IPS-18a (cell line): ENCODE results near the gene FOXI1.

ENCODE experiments used
- H3K27ac ChIP-seq: one replicate; pipeline ENCODE4 v1.5.1; 2013; ENCODE audit warnings: low read length
- H3K27me3 ChIP-seq: one replicate; pipeline ENCODE4 v1.6.1; 2013; ENCODE audit warnings: mild to moderate bottlenecking, low read length; ENCODE audit not compliant: control insufficient read depth, insufficient read depth
- H3K36me3 ChIP-seq: one replicate; pipeline ENCODE4 v1.6.1; 2013; ENCODE audit warnings: low read depth, low read length; ENCODE audit not compliant: control insufficient read depth
- H3K4me1 ChIP-seq: one replicate; pipeline ENCODE4 v1.6.1; 2013; ENCODE audit warnings: low read depth, low read length; ENCODE audit not compliant: control insufficient read depth
- H3K4me3 ChIP-seq: one replicate; pipeline ENCODE4 v1.5.1; 2013; ENCODE audit warnings: low read length
- H3K9ac ChIP-seq: one replicate; pipeline ENCODE4 v1.6.1; 2013; ENCODE audit warnings: mild to moderate bottlenecking, low read length, moderate library complexity
- H3K9me3 ChIP-seq: one replicate; pipeline ENCODE4 v1.6.1; 2013; ENCODE audit warnings: low read depth, low read length; ENCODE audit not compliant: control insufficient read depth

The FOXI1 gene

GRCh38 chr5:170097934-170098333, 7.8 kb upstream of the FOXI1 start:
- H3K27ac ChIP-seq = no peak overlapping the region
- no peak overlapping the region for H3K4me3 ChIP-seq
- no peaks in the 10 kb centered on the region for H3K9me3 ChIP-seq
- no peaks in the 10 kb centered on the region for H3K27me3 ChIP-seq
- no peak overlapping the region for H3K9ac ChIP-seq
- no peaks in the 10 kb centered on the region for H3K36me3 ChIP-seq
- H3K4me1 ChIP-seq = no peaks in the 10 kb centered on the region

DNA sequence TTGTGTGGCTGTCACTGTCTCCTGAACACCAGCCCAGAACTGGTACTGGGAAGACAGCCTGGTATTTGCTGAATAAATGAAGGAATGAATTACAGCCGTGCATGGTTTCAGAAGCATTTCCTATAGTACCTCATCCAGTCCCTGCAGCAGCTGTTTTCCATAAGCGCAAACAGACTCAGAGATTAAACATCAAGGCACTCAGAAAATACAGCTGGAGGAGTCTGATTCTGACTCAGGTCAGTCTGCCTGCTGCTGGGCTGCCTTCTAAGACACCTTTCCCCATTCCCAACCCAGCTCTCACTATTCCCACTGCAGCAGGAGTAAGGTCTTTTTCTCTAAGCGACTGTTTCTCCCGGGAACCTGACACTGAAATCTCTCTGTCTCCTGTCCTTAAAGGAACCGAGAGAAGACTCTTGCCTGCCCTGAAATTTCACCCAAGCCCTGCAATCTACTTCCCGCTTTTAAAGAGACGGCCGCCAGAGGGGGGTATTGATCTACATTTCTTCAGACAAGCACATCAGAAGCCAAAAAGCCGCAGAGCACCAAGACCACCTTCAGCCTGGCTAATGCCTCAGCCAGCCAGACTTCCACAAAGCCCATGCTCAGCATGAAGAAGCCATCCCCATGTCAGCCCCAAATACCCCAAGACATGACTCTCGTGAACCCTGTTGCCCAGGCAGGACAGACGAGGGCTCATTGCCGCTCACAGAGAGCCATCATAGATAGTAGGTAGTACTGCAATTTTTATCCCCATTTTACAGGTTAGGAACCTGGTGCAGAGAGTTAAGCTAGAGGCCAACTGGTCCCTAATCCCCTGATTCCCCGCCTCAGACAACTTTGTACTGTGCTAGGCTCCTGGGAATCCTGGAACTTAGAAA, 5.4 kb upstream of the FOXI1 start:
- Histone ChIP-seq H3K4me1 (no peaks in the 10 kb centered on the region), H3K27me3 (no peaks in the 10 kb centered on the region), H3K9ac (no peak overlapping the region), H3K4me3 (no peak overlapping the region), H3K27ac (no peak overlapping the region), H3K36me3 (no peaks in the 10 kb centered on the region), H3K9me3 (no peaks in the 10 kb centered on the region)

DNA sequence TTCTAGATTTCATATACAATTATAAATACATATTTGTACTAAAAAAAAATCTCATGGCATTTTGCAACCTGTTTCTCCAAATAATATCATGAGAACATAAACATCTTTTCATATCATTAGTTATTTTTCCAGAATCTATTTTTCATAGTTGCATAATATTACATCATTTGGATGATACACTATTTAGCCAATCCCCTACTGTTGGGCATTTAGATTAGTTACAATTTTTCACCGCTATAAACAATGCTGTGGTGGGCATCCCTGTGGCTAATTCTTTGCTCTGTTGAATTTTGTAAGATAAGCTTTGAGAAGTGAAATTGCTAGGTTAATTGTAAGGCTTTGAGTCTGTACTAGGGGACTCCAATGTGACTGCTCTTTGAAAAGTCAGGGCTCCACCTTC, 2.2 kb upstream of the FOXI1 start:
- H3K27ac ChIP-seq = no peak overlapping the region
- no peak overlapping the region for H3K4me3 ChIP-seq
- no peaks in the 10 kb centered on the region for H3K9me3 ChIP-seq
- no peaks in the 10 kb centered on the region for H3K36me3 ChIP-seq
- no peaks in the 10 kb centered on the region for H3K4me1 ChIP-seq
- no peak overlapping the region for H3K9ac ChIP-seq
- peaks cover 21% of the 10 kb centered on the region for H3K27me3 ChIP-seq

DNA sequence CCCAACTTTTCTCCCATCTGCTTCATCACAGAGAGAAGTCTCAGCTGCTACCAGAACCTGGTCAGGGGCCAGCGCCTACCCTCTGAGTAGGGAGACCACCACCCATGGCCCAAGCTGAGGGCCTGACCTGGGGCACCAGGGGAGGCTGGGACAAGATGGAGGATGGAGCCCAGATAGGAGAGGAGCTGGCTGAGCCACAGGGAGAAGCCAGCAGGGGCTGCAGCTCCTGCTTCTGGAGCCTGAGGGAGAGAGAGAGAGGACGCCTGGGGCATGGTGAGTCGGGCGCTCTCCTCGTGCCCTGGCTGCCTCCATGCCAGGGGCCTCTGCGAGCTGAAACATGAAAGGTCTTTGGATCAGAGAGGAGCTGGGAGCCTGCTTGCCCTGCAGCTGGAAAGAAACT, 1.4 kb upstream of the FOXI1 start:
- H3K4me3 ChIP-seq = no peak overlapping the region
- no peaks in the 10 kb centered on the region for H3K4me1 ChIP-seq
- no peaks in the 10 kb centered on the region for H3K36me3 ChIP-seq
- H3K9me3 ChIP-seq = no peaks in the 10 kb centered on the region
- no peak overlapping the region for H3K27ac ChIP-seq
- peaks cover 30% of the 10 kb centered on the region for H3K27me3 ChIP-seq
- no peak overlapping the region for H3K9ac ChIP-seq

- Histone ChIP-seq H3K9ac (no peak overlapping the region), H3K4me1 (peaks cover 1% of the 10 kb centered on the region), H3K27me3 (peaks cover 31% of the 10 kb centered on the region), H3K9me3 (no peaks in the 10 kb centered on the region), H3K4me3 (no peak overlapping the region), H3K27ac (no peak overlapping the region), H3K36me3 (no peaks in the 10 kb centered on the region)
These were observed 987 bp upstream of the FOXI1 start for GRCh38 chr5:170104710-170105109.

GRCh38 chr5:170107674-170108073, 2.0 kb downstream of the FOXI1 start:
- Histone ChIP-seq H3K4me3 (no peak overlapping the region), H3K36me3 (no peaks in the 10 kb centered on the region), H3K4me1 (peaks cover 10% of the 10 kb centered on the region), H3K27me3 (peaks cover 55% of the 10 kb centered on the region), H3K9me3 (no peaks in the 10 kb centered on the region), H3K9ac (no peak overlapping the region), H3K27ac (no peak overlapping the region)

DNA sequence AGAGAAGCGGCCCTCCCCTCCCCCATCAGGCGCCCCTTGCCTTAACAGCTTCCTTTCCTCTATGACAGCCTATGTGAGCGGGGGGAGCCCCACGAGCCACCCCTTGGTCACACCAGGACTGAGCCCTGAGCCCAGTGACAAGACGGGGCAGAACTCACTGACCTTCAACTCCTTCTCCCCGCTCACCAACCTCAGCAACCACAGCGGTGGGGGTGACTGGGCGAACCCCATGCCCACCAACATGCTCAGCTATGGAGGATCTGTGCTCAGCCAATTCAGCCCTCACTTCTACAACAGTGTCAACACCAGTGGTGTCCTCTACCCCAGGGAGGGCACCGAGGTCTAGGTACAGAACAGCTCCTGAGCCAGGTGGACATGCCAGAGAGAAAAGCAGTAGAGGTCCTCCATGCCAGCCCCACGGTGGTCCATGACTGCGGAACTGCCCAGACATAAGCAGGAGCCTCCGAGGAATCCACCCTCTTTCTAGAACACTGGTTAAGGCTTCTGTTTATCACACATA, 2.6 kb downstream of the FOXI1 start:
- Histone ChIP-seq H3K9ac (no peak overlapping the region), H3K27me3 (peaks cover 55% of the 10 kb centered on the region), H3K36me3 (no peaks in the 10 kb centered on the region), H3K4me1 (peaks cover 10% of the 10 kb centered on the region), H3K4me3 (no peak overlapping the region), H3K27ac (no peak overlapping the region), H3K9me3 (no peaks in the 10 kb centered on the region)

- Histone ChIP-seq H3K9me3 (no peaks in the 10 kb centered on the region), H3K27ac (no peak overlapping the region), H3K27me3 (peaks cover 55% of the 10 kb centered on the region), H3K4me1 (peaks cover 10% of the 10 kb centered on the region), H3K4me3 (no peak overlapping the region), H3K9ac (no peak overlapping the region), H3K36me3 (no peaks in the 10 kb centered on the region)
These were observed 3.6 kb downstream of the FOXI1 start for GRCh38 chr5:170109059-170110031.

DNA sequence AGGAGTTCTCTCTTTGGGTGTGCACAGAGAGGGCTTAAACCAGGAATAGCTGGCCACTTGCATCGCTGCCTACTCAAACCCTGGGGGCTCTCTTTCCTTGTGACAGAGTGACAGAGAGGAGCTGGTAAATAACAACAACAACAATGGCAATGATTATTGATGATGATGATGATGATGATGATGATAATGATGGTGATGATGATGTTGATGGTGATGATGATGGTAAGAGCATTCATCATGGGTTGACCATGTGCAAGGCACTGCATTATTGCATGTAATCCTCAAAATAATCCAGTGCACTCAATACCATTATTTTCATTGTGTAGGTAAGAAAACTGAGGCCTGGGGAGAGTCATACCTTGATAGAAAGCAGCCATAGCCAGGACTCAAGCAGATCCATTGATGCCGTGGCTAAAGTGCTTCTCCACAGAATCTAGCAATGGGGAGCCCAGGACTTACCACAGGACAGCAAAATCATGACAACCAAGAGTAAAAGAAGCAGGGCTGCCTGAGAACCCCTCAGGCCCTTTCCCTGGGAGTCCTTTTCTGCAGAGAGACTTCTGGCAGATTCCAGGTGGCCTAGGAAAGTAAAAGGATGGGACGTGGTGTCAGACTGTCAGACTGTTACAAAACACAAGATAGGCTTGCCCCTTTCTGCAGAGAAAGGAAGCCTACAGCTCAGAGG, 4.8 kb downstream of the FOXI1 start:
- Histone ChIP-seq H3K4me1 (peaks cover 10% of the 10 kb centered on the region), H3K4me3 (no peak overlapping the region), H3K36me3 (no peaks in the 10 kb centered on the region), H3K27me3 (peaks cover 55% of the 10 kb centered on the region), H3K27ac (no peak overlapping the region), H3K9ac (no peak overlapping the region), H3K9me3 (no peaks in the 10 kb centered on the region)

- H3K9ac ChIP-seq = no peak overlapping the region
- H3K36me3 ChIP-seq = no peaks in the 10 kb centered on the region
- H3K9me3 ChIP-seq = no peaks in the 10 kb centered on the region
- H3K27me3 ChIP-seq = peaks cover 55% of the 10 kb centered on the region
- H3K4me3 ChIP-seq = no peak overlapping the region
- peaks cover 10% of the 10 kb centered on the region for H3K4me1 ChIP-seq
- no peak overlapping the region for H3K27ac ChIP-seq
These were observed 5.5 kb downstream of the FOXI1 start for GRCh38 chr5:170111088-170111785.
